GM10266 (cell line): ENCODE results near the gene GJB3.
"Not testable (repeated sequence)": the region's sequence is repeated elsewhere in the genome, so short reads cannot be mapped to it uniquely, and the experiment has no call there.

ENCODE experiments used
- DNase-seq: peaks from one replicate; pipeline ENCODE4 v3.0.0; 2012; ENCODE audit errors: extremely low spot score
- CTCF ChIP-seq: IDR thresholded peaks from 2 replicates; pipeline ENCODE4 v1.5.1; 2012; ENCODE audit warnings: mild to moderate bottlenecking, low read depth; ENCODE audit not compliant: control insufficient read depth, insufficient read depth; ENCODE audit errors: missing control alignments

The GJB3 gene

GRCh38 chr1:34816778-34817177 is 35.8 kb downstream of the GJB3 start:
- no peak for DNase-seq
- TF ChIP-seq CTCF = no peak

GRCh38 chr1:34818862-34819261 is 37.8 kb downstream of the GJB3 start:
- DNase-seq = not testable (repeated sequence)

- DNase-seq = no peak
- TF ChIP-seq CTCF = no peak
Measured at GRCh38 chr1:34822202-34822601, 41.2 kb downstream of the GJB3 start.

- DNase-seq = no peak
- TF ChIP-seq CTCF = no peak
Measured at GRCh38 chr1:34824817-34825454, 43.9 kb downstream of the GJB3 start.

- no peak for DNase-seq
- TF ChIP-seq CTCF = no peak
Measured at GRCh38 chr1:34825455-34826091, 44.6 kb downstream of the GJB3 start.

- DNase-seq = no peak
- no peak for TF ChIP-seq CTCF
Measured at GRCh38 chr1:34827341-34827941, 46.4 kb downstream of the GJB3 start.

GRCh38 chr1:34828611-34829010 is 47.6 kb downstream of the GJB3 start:
- no peak for DNase-seq
- no peak for TF ChIP-seq CTCF

GRCh38 chr1:34829250-34829649 is 48.2 kb downstream of the GJB3 start:
- no peak for DNase-seq
- TF ChIP-seq CTCF = no peak
